ENCODE results near the gene NFKBIE. TPM values are rescaled to one million over a fixed set of nuclear protein-coding genes. Genes with fewer than 3 reads are reported as not detected.

NFKBIE gene
- polyA plus RNA-seq, 3 donors = 10.6 to 11.7 (median 11.6) TPM

DNA sequence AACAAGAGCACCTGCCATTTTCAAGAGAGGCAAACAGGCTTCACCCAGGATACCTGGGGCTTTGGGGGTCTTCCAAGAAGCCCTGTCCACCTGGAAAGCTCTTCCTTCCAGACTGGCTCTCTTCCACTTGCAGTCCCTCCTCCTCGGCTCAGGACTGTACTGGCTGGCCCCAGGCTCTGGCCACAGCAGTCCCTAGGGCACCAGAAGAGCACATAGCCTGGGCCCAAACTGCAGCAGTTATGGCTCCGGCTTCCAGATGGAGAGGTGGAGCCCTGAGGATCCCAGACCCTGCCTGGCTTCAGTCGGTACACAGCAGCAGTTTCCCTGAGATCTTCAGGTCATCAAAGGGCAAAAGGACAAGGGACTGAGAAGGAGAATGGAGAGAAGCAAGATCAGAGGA, 6.4 kb downstream of the NFKBIE start:
- DNase-seq (ENCODE audit: low read depth in 3 of 3, low spot score in 2 of 3) = no peak

DNA sequence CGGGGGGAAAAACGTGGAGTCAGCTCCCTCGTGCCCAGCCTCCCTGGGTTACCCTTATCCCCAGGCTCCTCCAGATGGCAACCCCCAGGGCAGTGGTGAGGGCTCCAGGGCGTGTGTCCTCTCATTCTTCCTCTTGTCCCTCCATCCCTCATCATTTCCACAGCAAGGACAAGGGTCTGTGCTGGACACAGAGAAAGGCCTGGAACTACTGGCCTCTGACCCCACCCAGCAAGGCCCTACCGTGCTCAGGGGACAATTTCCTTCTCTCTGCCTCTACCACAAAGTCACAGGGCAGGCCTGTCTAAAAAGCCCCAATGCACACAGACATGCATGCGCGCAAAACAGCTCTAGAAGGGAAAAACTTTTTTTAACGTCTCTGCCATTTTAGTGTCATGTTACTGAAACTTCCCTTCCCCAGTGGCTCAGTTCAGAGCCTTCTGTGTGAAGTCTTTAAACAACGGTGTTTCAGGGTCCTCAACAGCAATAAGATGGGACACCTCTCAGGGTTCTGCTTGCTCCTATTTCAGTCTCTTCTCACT, 7.0 kb downstream of the NFKBIE start:
- no peak for DNase-seq (ENCODE audit: low read depth in 3 of 3, low spot score in 2 of 3)

DNA sequence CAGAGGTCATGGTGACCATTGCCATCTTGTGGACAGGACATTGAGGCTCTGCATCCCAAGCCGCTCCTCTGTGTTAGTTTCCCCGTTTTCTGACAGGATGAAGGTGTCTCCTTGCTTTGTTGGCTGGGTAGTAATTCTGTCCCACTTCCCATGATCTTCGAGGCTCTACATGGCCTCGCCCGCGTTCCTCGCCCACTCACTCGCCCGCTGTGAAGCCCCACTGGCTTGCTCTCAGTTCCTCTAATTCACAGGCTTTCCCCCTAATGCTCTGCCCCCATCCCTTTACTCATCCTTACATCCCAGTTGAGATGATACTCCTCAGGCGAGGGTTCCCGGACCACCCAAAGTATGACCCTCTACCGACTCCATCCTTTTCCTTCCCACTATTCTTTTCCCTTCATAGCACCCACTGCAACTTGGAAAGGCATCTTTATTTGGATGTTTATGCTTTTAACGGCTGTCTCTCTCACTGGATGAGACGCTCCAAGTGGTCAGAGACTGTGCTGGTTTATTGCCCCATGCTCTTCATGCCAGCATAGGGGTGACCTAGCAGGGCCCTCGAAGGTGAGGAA, 7.5 kb downstream of the NFKBIE start:
- no peak for DNase-seq (ENCODE audit: low read depth in 3 of 3, low spot score in 2 of 3)

DNA sequence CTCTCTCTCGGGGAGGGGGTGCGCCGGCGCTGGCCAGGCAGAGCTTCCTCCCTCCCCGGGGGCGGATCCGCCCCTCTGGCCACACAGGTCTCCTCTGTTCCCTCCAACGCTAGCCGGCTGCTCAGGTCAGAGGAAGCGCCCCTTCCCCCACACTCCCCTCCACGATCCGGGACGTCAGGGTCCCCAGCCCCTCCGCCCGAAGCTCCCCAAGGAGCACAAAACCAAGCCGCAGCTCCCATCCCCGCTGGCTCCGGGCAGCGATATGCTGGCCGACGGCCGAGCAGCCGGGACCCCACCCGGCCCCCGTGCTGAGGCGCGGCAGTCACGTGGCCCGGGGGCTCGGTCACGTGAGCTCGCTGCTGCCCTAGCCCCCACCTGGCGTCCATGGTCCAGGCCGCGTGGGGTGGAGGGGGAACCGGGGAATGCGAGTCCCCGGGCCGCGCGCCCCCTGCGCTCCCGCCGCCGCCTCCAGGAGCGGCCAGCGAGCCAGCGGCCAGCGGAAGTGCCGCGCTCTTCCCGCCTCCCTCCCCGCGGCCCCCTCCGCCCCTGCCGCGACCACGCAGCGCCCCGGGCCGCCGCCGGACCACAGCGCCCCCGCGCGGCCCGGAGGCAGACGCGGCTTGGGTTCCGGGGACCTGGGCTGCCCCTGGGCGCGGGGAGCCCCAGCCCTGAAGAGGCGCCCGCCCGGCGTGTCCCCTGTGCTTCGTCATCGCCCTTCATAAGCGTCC, 8.2 kb downstream of the NFKBIE start, which contains the start of gene SLC35B2:
Gene SLC35B2, minus strand, starts transcription at position 504 of the 728 bp plus-strand sequence. Its CDS starts 118 bp downstream, at position 386.
- DNase-seq (ENCODE audit: low read depth in 3 of 3, low spot score in 2 of 3) = no peak

- DNase-seq (ENCODE audit: low read depth in 3 of 3, low spot score in 2 of 3) = no peak
Measured at GRCh38 chr6:44256775-44257024, 8.7 kb downstream of the NFKBIE start.

DNA sequence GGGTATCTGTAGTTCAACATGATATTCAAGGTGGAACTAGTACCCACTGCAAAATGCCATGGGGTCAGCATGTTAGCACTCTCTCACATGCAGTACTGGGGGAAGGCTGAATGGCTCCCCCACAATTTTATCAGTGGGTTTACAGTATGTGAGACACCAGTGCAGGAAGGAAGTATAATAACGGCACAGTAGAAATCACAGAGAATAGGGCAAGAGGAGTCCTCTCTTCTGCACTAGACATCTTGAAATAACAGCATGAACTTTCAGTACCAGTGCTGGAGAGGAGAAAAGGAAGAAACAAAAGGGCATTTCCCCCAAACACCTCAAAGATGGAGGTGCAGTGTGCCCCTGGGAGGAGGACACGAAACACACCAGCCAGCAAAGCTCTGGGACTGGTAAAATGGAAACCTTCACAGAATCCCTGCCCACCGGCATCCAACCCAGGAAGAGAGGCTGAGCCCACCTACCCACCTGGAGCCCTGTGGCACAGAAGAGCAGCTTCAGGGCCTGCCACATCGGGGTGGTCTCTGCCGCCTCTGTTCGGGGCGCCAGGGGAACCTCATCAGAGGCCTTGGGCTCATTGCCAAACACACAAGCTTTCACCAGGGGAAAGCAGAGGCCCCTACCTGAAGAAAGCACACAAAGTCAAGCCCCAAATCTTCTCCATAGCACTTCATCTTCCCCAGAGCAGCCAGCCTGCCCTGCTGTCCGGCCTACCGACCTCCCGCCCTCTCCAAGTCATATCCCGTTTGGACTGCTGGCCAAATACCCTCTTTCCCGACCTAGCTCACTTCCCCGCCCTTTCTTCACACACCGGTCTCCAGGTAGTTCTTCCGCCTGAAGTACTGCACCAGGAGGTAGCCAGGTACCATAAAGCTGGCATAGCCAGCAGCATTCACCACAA, 9.2 kb downstream of the NFKBIE start:
- no peak for DNase-seq (ENCODE audit: low read depth in 3 of 3, low spot score in 2 of 3)

DNA sequence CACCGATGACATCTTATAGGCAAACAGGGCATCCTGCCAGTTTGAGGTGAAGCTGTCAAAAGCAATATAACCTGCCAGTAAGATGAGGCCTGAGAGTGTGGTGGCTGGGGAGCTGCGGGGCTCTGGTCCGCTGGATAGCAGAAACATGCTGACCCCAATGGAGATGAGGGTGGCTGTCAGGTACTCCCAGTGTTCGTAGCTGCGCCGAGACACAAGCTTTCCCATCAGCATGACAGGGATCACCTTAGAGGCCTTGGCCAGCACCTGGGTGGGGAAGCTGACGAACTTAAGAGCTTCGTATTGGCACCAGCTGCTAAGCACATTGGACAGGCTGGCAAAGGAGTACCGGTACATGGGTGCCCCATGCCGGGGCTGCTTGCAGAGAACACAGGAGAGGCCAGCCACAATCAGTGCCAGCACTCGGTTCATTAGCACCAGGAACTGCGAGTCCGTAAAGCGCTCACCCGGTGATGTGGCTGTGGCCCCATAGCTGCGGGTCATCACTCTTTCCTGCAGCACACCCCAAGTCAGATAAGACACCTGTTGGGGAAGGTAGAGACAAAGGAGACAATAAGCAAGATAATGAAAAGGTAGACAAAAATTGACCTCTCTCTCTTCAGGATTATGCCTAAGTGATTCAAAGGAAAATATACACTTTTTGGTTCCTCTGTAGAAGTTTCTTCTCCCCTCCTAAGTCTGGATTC, 10.1 kb downstream of the NFKBIE start:
- DNase-seq (ENCODE audit: low read depth in 3 of 3, low spot score in 2 of 3) = no peak

GRCh38 chr6:44254191-44255104, 10.9 kb downstream of the NFKBIE start:
- no peak for DNase-seq (ENCODE audit: low read depth in 3 of 3, low spot score in 2 of 3)

DNA sequence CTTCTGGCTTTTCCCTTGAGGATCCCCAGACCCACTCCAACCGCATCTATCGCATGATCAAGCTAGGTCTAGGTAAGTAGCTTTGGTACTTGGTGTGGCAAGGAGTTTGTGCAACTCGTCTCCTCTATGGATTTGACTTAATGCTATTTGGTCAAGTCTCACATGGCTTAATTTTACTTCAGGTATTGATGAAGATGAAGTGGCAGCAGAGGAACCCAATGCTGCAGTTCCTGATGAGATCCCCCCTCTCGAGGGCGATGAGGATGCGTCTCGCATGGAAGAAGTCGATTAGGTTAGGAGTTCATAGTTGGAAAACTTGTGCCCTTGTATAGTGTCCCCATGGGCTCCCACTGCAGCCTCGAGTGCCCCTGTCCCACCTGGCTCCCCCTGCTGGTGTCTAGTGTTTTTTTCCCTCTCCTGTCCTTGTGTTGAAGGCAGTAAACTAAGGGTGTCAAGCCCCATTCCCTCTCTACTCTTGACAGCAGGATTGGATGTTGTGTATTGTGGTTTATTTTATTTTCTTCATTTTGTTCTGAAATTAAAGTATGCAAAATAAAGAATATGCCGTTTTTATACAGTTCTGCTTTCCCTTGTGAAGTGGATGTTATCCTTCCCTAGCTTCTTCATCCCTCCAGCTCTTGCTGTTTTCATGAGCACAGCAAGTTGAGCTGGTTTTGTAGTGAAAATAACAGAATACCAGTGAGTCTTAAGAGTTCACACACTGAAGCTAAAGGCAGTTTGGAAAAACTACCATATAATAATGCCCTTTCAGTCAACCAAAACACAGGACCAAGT, 11.8 kb downstream of the NFKBIE start:
- DNase-seq (ENCODE audit: low read depth in 3 of 3, low spot score in 2 of 3) = no peak

- DNase-seq (ENCODE audit: low read depth in 3 of 3, low spot score in 2 of 3) = no peak
Measured at GRCh38 chr6:44251576-44252524, 13.5 kb downstream of the NFKBIE start.

- no peak for DNase-seq (ENCODE audit: low read depth in 3 of 3, low spot score in 2 of 3)
Measured at GRCh38 chr6:44250718-44251123, 14.6 kb downstream of the NFKBIE start.

DNA sequence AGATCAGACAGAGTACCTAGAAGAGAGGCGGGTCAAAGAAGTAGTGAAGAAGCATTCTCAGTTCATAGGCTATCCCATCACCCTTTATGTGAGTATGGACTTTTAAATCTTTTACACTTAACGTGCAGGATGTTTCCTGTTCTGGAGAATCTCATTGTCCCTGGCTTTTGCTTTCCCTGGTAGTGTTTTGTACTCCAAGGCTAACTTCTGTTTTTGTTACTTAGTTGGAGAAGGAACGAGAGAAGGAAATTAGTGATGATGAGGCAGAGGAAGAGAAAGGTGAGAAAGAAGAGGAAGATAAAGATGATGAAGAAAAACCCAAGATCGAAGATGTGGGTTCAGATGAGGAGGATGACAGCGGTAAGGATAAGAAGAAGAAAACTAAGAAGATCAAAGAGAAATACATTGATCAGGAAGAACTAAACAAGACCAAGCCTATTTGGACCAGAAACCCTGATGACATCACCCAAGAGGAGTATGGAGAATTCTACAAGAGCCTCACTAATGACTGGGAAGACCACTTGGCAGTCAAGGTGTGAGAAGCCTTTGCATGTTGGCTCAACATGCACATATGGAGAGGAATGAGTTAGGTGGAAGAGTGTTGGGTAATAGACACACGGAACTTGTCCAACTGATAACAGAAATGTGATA, 15.2 kb downstream of the NFKBIE start:
- no peak for DNase-seq (ENCODE audit: low read depth in 3 of 3, low spot score in 2 of 3)

DNA sequence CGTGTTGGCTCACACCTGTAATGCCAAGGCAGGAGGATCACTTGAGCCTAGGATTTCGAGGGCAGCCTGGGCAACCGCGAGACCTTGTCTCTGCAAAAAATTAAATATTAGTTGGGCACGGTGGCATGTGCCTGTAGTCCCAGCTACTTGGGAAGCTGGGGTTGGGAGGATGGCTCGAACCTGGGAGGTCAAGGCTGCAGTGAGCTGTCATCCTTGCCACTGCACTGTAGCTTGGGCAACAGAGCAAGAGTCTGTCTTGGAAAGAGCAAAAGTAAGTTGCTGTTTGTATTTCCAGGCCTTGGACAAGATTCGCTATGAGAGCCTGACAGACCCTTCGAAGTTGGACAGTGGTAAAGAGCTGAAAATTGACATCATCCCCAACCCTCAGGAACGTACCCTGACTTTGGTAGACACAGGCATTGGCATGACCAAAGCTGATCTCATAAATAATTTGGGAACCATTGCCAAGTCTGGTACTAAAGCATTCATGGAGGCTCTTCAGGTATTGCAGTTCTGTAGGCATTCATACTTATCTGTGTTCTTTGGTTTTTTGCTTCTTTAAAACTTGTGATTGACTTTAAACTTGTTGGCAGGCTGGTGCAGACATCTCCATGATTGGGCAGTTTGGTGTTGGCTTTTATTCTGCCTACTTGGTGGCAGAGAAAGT, 16.1 kb downstream of the NFKBIE start:
- DNase-seq (ENCODE audit: low read depth in 3 of 3, low spot score in 2 of 3) = no peak

GRCh38 chr6:44248579-44248978, 16.8 kb downstream of the NFKBIE start:
- no peak for DNase-seq (ENCODE audit: low read depth in 3 of 3, low spot score in 2 of 3)

DNA sequence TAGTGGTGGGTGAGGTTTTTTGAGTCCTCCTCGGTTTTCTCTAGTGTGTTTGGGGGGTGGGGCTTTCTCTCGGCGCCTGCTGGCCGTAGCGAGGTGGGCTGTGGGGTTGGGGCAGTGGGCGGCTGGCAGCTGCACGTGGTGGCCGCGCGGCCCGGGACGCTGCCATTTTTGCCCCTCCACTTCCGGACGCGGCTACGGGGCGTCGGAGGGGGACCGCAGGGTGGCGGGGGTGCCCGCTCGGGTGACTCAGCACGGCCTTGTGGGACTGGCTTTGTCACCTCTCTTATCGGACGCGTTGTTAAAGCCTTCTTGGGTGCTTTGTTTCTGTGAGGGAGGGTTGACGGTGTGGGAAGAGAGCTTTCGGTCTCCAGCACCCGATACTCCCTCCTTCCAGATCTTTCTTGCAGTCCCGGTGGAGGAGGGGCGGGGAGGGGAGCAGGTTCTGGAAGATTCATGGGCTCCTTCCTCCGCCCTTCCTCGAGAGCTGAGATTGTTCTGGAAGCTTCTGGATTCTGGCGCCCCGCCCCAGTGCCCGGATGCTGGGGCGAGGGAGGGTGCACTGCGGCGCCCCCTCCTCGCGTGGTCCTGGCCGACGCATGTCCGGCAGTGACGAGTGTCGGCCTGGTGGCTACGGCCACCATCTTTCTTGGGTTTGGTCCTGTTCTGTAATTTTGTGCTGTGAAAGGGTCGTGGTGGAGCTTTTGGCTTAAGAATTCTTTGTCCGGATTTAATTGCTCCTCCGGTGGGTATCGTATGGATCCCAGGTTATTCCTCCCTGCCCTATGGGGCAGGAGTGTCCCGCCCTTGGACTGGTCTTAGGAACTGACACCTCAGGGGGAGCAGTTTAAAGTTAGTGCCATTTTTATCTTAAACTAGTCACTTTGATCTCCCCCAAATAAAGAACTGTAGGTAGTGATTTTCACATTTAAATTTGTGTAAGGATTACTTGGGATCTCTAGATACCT, 17.7 kb downstream of the NFKBIE start:
- DNase-seq (ENCODE audit: low read depth in 3 of 3, low spot score in 2 of 3) = no peak
